Activated CD8-positive, alpha-beta memory T cell treated with anti-CD3 and anti-CD28 coated beads for 48 hours (primary cell): Measurements from ENCODE around the gene TRPV4.

Experiments used
- DNase-seq, 3 experiments: peaks; one replicate each; pipeline ENCODE4 v3.0.0-alpha.2; 2020; ENCODE audit warnings: low read depth in 2 of 3, low spot score in 2 of 3

TRPV4 gene

GRCh38 chr12:109741970-109742703 lies 91.1 kb downstream of the TRPV4 start:
- no peak for DNase-seq

- DNase-seq, result no peak
These were observed 91.8 kb downstream of the TRPV4 start for GRCh38 chr12:109741286-109741969.

- no peak for DNase-seq
These were observed 92.4 kb downstream of the TRPV4 start for GRCh38 chr12:109740694-109741245.

DNA sequence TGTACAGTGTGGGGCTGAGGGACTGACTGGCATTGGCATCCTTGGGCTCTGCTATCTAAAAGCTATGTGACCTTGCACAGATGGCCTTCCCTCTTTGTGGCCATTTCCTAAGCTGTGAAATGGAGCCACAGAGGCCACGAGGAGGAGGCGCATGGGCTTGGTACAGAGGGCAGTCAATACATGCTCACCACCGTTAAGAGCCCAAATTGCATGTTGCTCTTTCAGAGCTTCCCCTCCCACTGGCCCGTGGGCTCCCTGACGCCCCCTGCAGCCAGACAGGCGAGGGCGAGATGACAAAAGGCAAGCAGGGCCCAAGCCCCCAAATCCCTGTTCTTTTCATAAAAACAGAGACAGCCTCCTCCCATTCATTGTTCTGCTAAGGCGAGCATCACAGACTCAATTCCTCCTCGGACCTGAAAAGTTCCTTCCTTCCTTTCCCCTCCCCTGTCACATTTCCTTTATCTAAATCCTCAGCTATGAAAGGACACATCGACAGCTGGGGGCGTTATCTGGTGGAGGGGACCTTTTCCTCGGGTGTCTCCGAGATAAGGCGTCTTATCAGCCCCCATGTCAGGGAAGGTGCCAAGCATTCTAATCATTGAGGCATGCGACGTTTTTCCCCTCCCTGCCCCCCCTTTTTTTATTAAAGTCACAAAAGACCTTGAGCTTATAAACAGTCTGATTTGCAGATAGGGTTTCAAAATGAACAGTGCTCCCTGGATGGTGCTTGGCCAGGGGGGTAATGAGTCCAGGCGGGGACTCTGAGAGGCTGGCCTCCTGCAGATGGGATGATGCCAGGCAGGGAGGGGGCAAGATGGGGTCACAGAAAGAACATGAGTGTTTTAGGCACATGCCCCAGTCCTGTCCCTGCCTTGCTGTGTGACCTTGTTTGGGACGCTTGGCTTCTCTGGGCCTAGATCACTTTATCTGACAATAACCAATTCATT lies 93.2 kb downstream of the TRPV4 start:
- no peak for DNase-seq

DNA sequence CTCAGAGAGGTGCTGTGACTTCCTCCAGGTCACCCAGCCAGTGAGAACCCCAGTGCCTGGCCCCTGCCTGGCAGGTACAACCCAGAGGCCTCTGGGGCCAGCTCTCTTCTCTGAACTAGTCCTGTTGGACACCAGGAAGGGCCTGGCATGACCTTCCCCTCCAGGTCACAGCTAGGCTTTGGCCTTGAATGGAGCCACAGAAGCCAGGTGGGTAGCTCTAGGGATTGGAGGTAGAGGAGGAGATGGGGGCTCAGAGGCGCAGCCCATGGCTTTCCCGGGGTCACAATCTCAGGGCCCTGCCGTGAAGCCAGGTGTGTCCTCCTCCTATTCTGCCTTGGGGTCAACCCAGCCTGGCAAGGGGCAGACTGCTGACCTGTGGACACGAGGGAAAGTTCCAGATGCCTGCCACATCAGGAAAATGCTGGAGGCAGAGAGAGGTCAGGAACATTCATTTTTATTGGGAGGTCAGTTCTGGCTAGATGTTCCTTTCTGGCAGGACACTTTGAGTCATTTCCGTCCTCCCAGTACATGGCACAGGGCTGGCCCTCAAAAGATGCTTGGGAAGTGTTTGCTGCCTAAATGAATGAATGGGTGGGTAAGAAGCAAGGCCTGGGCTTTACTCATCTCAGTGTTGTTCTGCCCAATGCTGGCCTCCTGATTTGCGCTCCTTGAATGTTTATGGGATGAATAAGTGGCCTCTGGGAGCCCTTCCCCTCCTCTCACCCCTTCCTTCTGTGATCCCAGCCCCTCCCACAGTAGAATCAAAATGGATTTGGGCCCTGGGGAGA lies 94.1 kb downstream of the TRPV4 start:
- no peak for DNase-seq

DNA sequence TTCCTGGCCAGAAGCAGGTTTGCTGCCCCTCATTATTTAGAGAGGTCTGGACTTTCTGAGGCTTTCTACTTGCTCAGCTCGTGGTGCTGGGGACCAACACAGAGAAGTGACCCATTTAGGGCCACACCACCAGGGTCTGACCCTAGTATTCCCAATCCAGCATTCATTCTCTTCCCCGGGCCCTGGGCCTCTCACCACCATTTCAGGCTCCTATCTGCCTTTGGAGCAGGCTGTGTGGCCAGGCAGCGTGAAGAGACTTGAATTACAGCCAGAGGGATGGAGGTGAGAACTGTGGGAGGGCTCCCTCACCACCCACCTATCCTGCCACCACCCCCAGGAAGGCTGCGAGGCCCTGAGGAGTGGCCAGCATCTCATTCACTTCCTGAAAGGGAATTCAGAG lies 95.0 kb downstream of the TRPV4 start:
- DNase-seq, result no peak

- no peak for DNase-seq
These were observed 95.6 kb downstream of the TRPV4 start for GRCh38 chr12:109737631-109738030.

DNA sequence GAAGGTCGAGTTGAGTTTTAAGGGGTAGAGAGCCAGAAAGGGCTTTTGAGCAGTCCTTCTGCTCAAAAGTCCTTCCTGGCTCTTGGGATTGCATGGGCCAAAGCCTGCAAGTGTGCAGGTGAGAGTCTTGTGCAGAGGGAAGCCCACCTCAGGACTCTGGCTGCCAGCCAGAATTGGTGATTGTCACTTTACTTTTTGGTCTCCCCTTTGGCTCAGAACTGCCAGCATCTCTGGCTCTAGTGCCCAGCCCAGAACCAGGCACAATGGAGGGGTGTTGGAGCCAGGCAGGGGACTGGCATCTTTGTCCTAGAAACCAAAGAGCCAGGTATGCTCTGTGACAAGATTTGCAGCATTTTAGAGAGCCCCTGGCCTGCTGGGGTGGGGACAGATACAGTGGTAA lies 96.1 kb downstream of the TRPV4 start:
- DNase-seq, result no peak

- DNase-seq, result no peak
These were observed 96.6 kb downstream of the TRPV4 start for GRCh38 chr12:109736552-109737108.

- DNase-seq, result no peak
These were observed 97.2 kb downstream of the TRPV4 start for GRCh38 chr12:109735825-109736551.

DNA sequence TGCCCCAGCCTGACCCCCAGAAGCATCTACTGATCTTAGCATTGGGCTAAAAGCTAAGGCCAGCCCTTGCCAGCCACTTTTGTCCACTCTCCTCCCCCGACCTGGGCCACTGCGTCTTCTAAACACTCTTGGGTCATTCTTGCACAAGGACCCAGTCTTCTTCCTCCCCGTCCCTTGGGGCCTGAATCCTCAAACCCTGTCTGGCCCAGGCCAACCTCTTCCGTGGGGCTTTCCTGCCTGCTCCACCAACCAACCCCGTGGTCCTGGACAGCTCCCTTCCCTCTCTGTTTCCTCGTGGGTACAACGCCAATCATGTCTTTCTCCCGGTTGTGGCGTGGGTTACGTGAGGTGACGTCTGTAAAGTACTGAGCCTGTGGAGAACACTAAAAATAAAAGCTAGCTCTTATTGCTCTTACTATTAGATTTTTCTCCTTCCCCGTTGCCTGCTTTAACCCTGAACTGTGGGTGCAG lies 98.1 kb downstream of the TRPV4 start:
- DNase-seq, result no peak

DNA sequence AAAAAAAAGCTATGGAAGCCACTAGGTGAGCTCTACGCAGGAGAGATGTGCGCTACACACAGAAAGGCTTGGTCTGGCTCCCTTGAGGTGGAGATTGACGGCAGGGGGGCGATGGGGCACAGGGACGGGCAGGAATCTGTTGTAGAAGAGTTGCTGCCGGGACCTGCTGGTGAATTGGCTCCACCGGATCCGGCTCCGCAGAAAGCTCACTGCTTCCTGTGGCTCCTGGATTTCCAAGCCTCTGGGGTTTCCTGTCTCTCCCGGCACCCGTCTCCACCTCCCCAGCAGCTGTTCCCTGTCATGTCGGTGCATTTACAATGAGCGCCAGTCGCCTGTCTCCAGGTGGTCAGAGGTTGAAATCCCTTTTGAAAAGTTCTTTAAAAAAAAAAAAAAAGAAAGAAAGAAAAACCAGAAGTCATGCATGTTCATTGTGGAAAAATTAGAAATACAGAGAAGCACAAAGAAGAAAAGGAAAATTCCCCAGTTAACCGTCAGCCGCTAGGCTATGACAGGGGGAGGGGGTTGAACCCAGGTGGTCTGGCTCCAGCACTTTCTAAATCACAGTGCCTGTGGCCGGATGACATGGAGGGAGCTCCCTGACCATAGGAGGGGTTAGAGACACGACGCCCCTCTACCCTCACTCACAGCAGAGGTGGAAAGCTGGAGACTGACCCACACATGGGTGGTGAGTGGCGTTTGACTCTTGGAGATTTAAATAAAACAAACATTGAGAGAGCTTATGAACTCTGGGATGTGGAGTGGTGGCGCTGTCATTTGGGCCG lies 98.8 kb downstream of the TRPV4 start:
- no peak for DNase-seq
